ENCODE measurements around the gene CCDC148. TPM values are rescaled to one million over a fixed set of nuclear protein-coding genes. Genes with fewer than 3 reads are reported as not detected.
A peak's percentile ranks its signal among the peaks of the same experiment; 100 is the strongest.

The CCDC148 gene
- total RNA-seq, 1 experiment from 2014 or later: 2.1 TPM

DNA sequence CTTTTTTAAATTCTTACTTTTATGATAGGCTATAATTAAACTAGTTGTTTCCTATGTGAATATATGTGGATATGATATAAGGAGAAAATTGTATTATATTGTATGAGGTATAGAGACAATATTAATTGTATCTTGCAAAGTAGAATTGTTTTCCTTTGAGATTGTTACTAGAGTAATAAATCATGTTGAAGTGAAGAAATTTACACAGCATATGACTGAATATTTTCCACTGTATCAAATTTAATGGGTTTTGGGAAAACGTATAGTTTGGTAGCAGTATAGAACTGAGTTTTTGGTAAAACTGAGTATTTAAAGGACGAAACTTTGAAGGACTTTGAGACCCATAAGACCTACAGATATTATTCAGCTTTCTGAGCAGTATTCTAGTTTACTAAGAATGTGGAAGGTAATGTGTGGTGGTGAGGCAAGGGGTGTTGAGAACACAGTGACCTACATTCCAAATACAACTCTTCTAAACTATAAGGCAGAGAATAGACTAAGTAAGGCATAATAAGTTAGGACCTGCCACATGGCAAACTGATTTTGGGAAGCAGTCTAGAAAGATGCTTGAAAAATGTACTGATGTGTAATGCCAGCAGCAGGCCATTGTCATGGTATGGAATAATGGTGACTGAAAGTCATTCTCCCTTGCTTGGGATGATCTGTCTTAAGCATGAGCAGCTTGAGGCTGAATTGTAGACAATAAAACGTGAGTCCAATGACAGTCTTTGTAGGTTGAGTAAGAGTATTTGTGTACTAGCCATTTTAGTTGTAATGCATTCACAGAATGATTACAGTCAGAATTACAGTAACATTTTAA is 29.8 kb upstream of the CCDC148 start:
- POLR2A ChIA-PET: no interaction called here
- peaks cover 3% of the 10 kb centered on the region; the same call in 1 of the 2 replicates for H3K36me3 Mint-ChIP-seq
- ATAC-seq (no peak), DNase-seq (ENCODE audit: low spot score) (no peak)
- H3K27me3 Mint-ChIP-seq (ENCODE audit: low read depth): no peaks in the 10 kb centered on the region
- CTCF ChIA-PET: interaction anchor here (0.9 to 1.6 kb wide), 2 partner anchors 30 to 462 kb away, joined by 3 to 4 read pairs; partner anchors contain the start of genes CCDC148 and PKP4
- 0 out of 2 replicates have a peak overlapping the region, but pooled peaks have one; percentile 58 for H3K27ac Mint-ChIP-seq
- TF ChIP-seq ZSCAN18 (CRISPR knock-in tag; IDR thresholded peaks at IDR 0.05) (no peak), SMAD3 (CRISPR knock-in tag; IDR thresholded peaks at IDR 0.05; ENCODE audit: borderline replicate concordance) (no peak), GTF2I (CRISPR knock-in tag; conservative IDR thresholded peaks at IDR 0.05) (no peak), EMX1 (CRISPR knock-in tag; IDR thresholded peaks at IDR 0.05) (no peak), TEAD4 (CRISPR knock-in tag; IDR thresholded peaks at IDR 0.05) (no peak), NR2C2 (CRISPR knock-in tag; IDR thresholded peaks at IDR 0.05) (no peak), FOXP4 (CRISPR knock-in tag; IDR thresholded peaks at IDR 0.05) (no peak), ZNF138 (CRISPR knock-in tag; conservative IDR thresholded peaks at IDR 0.05) (no peak), ZNF671 (CRISPR knock-in tag; IDR thresholded peaks at IDR 0.05) (no peak), ETV6 (CRISPR knock-in tag; IDR thresholded peaks at IDR 0.05) (no peak), CREB1 (CRISPR knock-in tag; IDR thresholded peaks at IDR 0.05) (no peak)
- TF ChIP-seq, protein P1, sequence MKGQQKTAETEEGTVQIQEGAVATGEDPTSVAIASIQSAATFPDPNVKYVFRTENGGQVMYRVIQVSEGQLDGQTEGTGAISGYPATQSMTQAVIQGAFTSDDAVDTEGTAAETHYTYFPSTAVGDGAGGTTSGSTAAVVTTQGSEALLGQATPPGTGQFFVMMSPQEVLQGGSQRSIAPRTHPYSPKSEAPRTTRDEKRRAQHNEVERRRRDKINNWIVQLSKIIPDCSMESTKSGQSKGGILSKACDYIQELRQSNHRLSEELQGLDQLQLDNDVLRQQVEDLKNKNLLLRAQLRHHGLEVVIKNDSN (CRISPR knock-in tag; IDR thresholded peaks at IDR 0.05): no peak
- no peak overlapping the region for H3K4me3 Mint-ChIP-seq
- H3K4me1 Mint-ChIP-seq: peaks cover 67% of the 10 kb centered on the region
- no peaks in the 10 kb centered on the region for H3K9me3 Mint-ChIP-seq

- Mint-ChIP-seq H3K4me1 (peaks cover 53% of the 10 kb centered on the region), H3K9me3 (peaks cover 3% of the 10 kb centered on the region; the same call in 1 of the 2 replicates), H3K36me3 (peaks cover 5% of the 10 kb centered on the region), H3K27me3 (ENCODE audit: low read depth) (no peaks in the 10 kb centered on the region), H3K27ac (no peak overlapping the region), H3K4me3 (no peak overlapping the region)
- ChIA-PET CTCF (interaction anchor here (1.6 kb wide), 1 partner anchor 461 kb away, joined by 3 read pairs; no protein-coding TSS in a partner anchor), POLR2A (no interaction called here)
- DNase-seq (ENCODE audit: low spot score) (no peak), ATAC-seq (no peak)
- TF ChIP-seq ZNF317 (CRISPR knock-in tag; IDR thresholded peaks at IDR 0.05; ENCODE audit: borderline replicate concordance, low read depth): no peak
- TF ChIP-seq, protein P2, sequence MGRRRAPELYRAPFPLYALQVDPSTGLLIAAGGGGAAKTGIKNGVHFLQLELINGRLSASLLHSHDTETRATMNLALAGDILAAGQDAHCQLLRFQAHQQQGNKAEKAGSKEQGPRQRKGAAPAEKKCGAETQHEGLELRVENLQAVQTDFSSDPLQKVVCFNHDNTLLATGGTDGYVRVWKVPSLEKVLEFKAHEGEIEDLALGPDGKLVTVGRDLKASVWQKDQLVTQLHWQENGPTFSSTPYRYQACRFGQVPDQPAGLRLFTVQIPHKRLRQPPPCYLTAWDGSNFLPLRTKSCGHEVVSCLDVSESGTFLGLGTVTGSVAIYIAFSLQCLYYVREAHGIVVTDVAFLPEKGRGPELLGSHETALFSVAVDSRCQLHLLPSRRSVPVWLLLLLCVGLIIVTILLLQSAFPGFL (CRISPR knock-in tag; IDR thresholded peaks at IDR 0.05; ENCODE audit: borderline replicate concordance): no peak
- TF ChIP-seq KAT7 (CRISPR knock-in tag; IDR thresholded peaks at IDR 0.05; ENCODE audit: borderline replicate concordance): no peak
- no peak for TF ChIP-seq PRRX2 (CRISPR knock-in tag; IDR thresholded peaks at IDR 0.05)
- no peak for TF ChIP-seq CREM (CRISPR knock-in tag; IDR thresholded peaks at IDR 0.05)
- TF ChIP-seq SP1 (CRISPR knock-in tag; conservative IDR thresholded peaks at IDR 0.05): no peak
- TF ChIP-seq ATF2 (CRISPR knock-in tag; IDR thresholded peaks at IDR 0.05; ENCODE audit: borderline replicate concordance, low read depth): no peak
Observed at GRCh38 chr2:158484892-158485556, 28.5 kb upstream of the CCDC148 start.
